ENCODE measurements around the gene SSBP3.

The SSBP3 gene

GRCh38 chr1:54221113-54221834 is 184.9 kb downstream of the SSBP3 start:
- TF ChIP-seq TAF1 (IDR thresholded peaks at IDR 0.05; ENCODE audit: borderline replicate concordance, insufficient read depth, low read length) (no peak), FOXP2 (optimal IDR thresholded peaks at IDR 0.05; ENCODE audit: borderline replicate concordance, extremely low read depth, extremely low read length, insufficient read depth) (no peak)

DNA sequence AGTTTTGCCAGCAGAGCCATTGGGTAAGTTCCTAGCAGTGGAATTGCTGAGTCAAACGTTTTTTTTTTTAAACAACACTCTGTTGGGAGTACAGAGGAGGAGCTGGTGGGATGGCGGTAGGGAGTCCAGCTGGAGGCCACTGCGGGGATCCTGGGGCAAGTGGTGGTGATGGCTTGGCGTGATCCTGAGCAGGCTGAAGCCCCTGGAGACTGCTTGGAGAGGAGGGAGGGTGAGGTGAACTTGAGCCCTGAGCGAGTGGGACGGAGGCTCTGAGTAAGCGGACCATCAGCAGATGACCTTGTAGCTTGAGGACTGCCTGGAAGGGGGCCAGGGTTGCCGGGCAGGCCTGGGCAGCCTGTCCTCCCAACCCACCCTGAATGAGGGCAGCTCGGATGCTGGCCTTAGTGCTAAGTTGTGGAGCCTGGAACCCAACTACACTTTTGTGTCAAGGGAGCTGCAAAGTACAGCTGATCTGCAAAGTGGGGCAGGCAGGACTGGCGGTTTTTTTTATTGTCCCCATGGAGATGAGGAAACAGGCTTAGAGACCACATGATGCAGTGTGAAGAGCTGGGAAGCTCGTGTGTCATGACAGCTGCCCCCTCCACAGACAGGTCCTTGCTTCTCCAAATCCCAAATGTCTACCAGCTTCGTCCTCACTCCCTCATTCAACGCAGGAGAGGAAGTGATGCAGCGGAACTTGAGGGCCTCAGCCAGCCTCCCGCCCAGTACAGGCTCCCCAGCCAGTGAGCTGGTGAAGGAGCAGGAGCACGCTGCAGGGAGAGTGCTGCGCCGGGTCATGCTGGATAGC is 186.0 kb downstream of the SSBP3 start:
- TF ChIP-seq POLR2AphosphoS5 (IDR thresholded peaks at IDR 0.05; ENCODE audit: low read depth, low read length), result no peak
- TF ChIP-seq SIN3A (IDR thresholded peaks at IDR 0.05; ENCODE audit: borderline replicate concordance, insufficient read depth, low read length), result no peak
- TF ChIP-seq TAF1 (IDR thresholded peaks at IDR 0.05; ENCODE audit: borderline replicate concordance, insufficient read depth, low read length), result no peak
- TF ChIP-seq FOXP2 (optimal IDR thresholded peaks at IDR 0.05; ENCODE audit: borderline replicate concordance, extremely low read depth, extremely low read length, insufficient read depth), result no peak
- TF ChIP-seq, protein P1, sequence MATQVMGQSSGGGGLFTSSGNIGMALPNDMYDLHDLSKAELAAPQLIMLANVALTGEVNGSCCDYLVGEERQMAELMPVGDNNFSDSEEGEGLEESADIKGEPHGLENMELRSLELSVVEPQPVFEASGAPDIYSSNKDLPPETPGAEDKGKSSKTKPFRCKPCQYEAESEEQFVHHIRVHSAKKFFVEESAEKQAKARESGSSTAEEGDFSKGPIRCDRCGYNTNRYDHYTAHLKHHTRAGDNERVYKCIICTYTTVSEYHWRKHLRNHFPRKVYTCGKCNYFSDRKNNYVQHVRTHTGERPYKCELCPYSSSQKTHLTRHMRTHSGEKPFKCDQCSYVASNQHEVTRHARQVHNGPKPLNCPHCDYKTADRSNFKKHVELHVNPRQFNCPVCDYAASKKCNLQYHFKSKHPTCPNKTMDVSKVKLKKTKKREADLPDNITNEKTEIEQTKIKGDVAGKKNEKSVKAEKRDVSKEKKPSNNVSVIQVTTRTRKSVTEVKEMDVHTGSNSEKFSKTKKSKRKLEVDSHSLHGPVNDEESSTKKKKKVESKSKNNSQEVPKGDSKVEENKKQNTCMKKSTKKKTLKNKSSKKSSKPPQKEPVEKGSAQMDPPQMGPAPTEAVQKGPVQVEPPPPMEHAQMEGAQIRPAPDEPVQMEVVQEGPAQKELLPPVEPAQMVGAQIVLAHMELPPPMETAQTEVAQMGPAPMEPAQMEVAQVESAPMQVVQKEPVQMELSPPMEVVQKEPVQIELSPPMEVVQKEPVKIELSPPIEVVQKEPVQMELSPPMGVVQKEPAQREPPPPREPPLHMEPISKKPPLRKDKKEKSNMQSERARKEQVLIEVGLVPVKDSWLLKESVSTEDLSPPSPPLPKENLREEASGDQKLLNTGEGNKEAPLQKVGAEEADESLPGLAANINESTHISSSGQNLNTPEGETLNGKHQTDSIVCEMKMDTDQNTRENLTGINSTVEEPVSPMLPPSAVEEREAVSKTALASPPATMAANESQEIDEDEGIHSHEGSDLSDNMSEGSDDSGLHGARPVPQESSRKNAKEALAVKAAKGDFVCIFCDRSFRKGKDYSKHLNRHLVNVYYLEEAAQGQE (IDR thresholded peaks at IDR 0.05; ENCODE audit: insufficient read depth in 1 of 2, low read depth in 2 of 2, low read length in 2 of 2), result no peak

DNA sequence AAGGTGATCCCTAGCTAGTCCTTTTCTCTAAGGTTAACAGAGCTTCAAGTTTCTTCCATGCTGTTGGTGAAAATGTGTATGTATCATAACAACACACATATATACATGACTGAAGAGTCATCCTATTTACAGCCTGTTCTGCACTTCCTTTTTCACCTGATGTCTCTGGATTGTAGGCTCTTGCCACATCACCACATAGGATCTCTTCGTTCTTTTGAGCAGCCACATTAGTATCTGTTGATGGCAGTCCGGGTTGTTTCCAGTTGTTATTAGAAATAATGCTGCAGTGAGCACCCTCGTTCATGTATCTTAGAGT is 186.5 kb downstream of the SSBP3 start:
- TF ChIP-seq, protein P1 (IDR thresholded peaks at IDR 0.05; ENCODE audit: insufficient read depth in 1 of 2, low read depth in 2 of 2, low read length in 2 of 2), result no peak
- TF ChIP-seq SIN3A (IDR thresholded peaks at IDR 0.05; ENCODE audit: borderline replicate concordance, insufficient read depth, low read length), result no peak
- TF ChIP-seq TAF1 (IDR thresholded peaks at IDR 0.05; ENCODE audit: borderline replicate concordance, insufficient read depth, low read length), result no peak
- TF ChIP-seq POLR2AphosphoS5 (IDR thresholded peaks at IDR 0.05; ENCODE audit: low read depth, low read length), result no peak
- no peak for TF ChIP-seq FOXP2 (optimal IDR thresholded peaks at IDR 0.05; ENCODE audit: borderline replicate concordance, extremely low read depth, extremely low read length, insufficient read depth)

GRCh38 chr1:54218883-54219687 is 187.1 kb downstream of the SSBP3 start:
- TF ChIP-seq TAF1 (IDR thresholded peaks at IDR 0.05; ENCODE audit: borderline replicate concordance, insufficient read depth, low read length), result no peak
- no peak for TF ChIP-seq SIN3A (IDR thresholded peaks at IDR 0.05; ENCODE audit: borderline replicate concordance, insufficient read depth, low read length)
- TF ChIP-seq FOXP2 (optimal IDR thresholded peaks at IDR 0.05; ENCODE audit: borderline replicate concordance, extremely low read depth, extremely low read length, insufficient read depth), result no peak
- TF ChIP-seq, protein P1 (IDR thresholded peaks at IDR 0.05; ENCODE audit: insufficient read depth in 1 of 2, low read depth in 2 of 2, low read length in 2 of 2), result no peak
- no peak for TF ChIP-seq POLR2AphosphoS5 (IDR thresholded peaks at IDR 0.05; ENCODE audit: low read depth, low read length)

DNA sequence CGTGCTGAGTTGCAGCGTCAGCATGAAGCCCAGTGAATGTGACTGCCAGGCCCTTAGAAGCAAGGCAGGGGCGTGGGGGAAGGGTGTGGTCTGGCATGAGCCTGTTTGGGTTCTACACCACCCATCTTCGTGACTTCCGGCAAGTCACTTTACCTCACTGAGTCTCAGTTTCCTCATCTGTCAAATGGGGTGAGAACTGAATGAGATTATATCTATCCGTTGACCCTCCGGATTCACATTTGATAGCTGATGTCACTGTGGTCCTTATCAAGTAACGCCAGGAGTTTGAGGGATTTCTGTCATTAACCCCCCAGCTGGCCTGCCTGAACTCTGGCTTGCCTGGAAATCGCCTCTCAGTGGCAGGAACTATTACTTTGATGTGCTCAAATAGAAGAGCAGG is 190.7 kb downstream of the SSBP3 start:
- TF ChIP-seq, protein P1 (IDR thresholded peaks at IDR 0.05; ENCODE audit: insufficient read depth in 1 of 2, low read depth in 2 of 2, low read length in 2 of 2), result no peak
- TF ChIP-seq SIN3A (IDR thresholded peaks at IDR 0.05; ENCODE audit: borderline replicate concordance, insufficient read depth, low read length) (no peak), POLR2AphosphoS5 (IDR thresholded peaks at IDR 0.05; ENCODE audit: low read depth, low read length) (no peak), TAF1 (IDR thresholded peaks at IDR 0.05; ENCODE audit: borderline replicate concordance, insufficient read depth, low read length) (no peak), FOXP2 (optimal IDR thresholded peaks at IDR 0.05; ENCODE audit: borderline replicate concordance, extremely low read depth, extremely low read length, insufficient read depth) (no peak)

All from PFSK-1 (cell line).